OCI-LY7 (cell line): ENCODE results near the gene TOMM5. TPM values are rescaled to one million over a fixed set of nuclear protein-coding genes. Genes with fewer than 3 reads are reported as not detected.

Experiments used
- BruUV-seq: library from RNA; stranded (reverse); fragments of 400-500 nt; replicated peaks from 2 replicates; lab custom pipeline; 2021; lab: Mats Ljungman, UMichigan
- CTCF ChIA-PET: fragments of 300-600 bp; sonication (Branson Sonifier 250); formaldehyde crosslinking; loops from one replicate; lab custom pipeline; 2022; ENCODE audit warnings: antibody characterized with exemption; ENCODE audit not compliant: unreplicated experiment; lab: Charles Lee
- POLR2A ChIA-PET: fragments of 300-600 bp; sonication (Branson Sonifier 250); formaldehyde crosslinking; loops from one replicate; lab custom pipeline; 2022; ENCODE audit warnings: antibody characterized with exemption; lab: Charles Lee
- DNase-seq: peaks from one replicate; pipeline ENCODE4 v3.0.0-alpha.2; 2015; ENCODE audit warnings: low spot score
- H2AFZ ChIP-seq: fragments of 200-600 bp; sonication (generic), shearing (Covaris generic); 2 replicates; pipeline ENCODE4 v1.6.1; 2014; ENCODE audit warnings: mild to moderate bottlenecking, antibody characterized with exemption, low read length, moderate library complexity
- H3K27ac ChIP-seq: fragments of 200-600 bp; sonication (generic); 2 replicates; pipeline ENCODE4 v1.5.1; 2014; ENCODE audit warnings: mixed run types, low read depth, mild to moderate bottlenecking, moderate library complexity, low read length, inconsistent platforms; ENCODE audit not compliant: poor library complexity, severe bottlenecking
- H3K36me3 ChIP-seq: fragments of 200-600 bp; sonication (generic); 2 replicates; pipeline ENCODE4 v1.6.1; 2014; ENCODE audit warnings: mild to moderate bottlenecking, antibody characterized with exemption, low read length, moderate library complexity, mixed read lengths; ENCODE audit not compliant: insufficient read depth
- H3K4me1 ChIP-seq: fragments of 200-600 bp; sonication (generic); 2 replicates; pipeline ENCODE4 v1.5.1; 2014; ENCODE audit warnings: mild to moderate bottlenecking, low read length; ENCODE audit not compliant: insufficient read depth, poor library complexity, severe bottlenecking
- H3K4me2 ChIP-seq: fragments of 200-600 bp; sonication (generic); 2 replicates; pipeline ENCODE4 v1.6.1; 2014; ENCODE audit warnings: mild to moderate bottlenecking, low read length
- H3K4me3 ChIP-seq: fragments of 200-600 bp; sonication (generic); 2 replicates; pipeline ENCODE4 v1.5.1; 2014; ENCODE audit warnings: mild to moderate bottlenecking, low read depth, low read length; ENCODE audit not compliant: poor library complexity, severe bottlenecking
- H3K79me2 ChIP-seq: fragments of 200-600 bp; sonication (generic); 2 replicates; pipeline ENCODE4 v1.6.1; 2016; ENCODE audit warnings: low read depth, mild to moderate bottlenecking, low read length, moderate library complexity, mixed read lengths; ENCODE audit not compliant: insufficient read depth
- H3K9me2 ChIP-seq: fragments of 200-600 bp; sonication (generic); 2 replicates; pipeline ENCODE4 v1.6.1; 2016; ENCODE audit warnings: mild to moderate bottlenecking, low read length, mixed read lengths; ENCODE audit not compliant: insufficient read depth
- H3K9me3 ChIP-seq: fragments of 200-600 bp; sonication (generic); 2 replicates; pipeline ENCODE4 v1.6.1; 2014; ENCODE audit warnings: mild to moderate bottlenecking, mixed run types, low read length, mixed read lengths
- H4K20me1 ChIP-seq: fragments of 200-600 bp; sonication (generic); 2 replicates; pipeline ENCODE4 v1.6.1; 2014; ENCODE audit warnings: mild to moderate bottlenecking, antibody characterized with exemption, low read length, moderate library complexity, mixed read lengths; ENCODE audit not compliant: insufficient read depth
- EZH2phosphoT487 ChIP-seq: fragments of 200-600 bp; sonication (generic); IDR thresholded peaks from 2 replicates; pipeline ENCODE4 v1.6.1; 2018; ENCODE audit warnings: low read depth, borderline replicate concordance, mild to moderate bottlenecking, mixed run types, antibody characterized with exemption, low read length, moderate library complexity, mixed read lengths
- intact Hi-C: fragments of 100-400 bp; cut with micrococcal nuclease; formaldehyde crosslinking; loops from one replicate; pipeline ENCODE4 v1.10.0; 2022; ENCODE audit not compliant: unreplicated experiment
- total RNA-seq, 2 experiments: library from RNA; depleted of rRNA in 1 of 2; stranded (reverse); fragments of >200 nt in 1 of 2; shearing (Covaris generic) in 1 of 2; gene quantifications; 2 replicates each; pipeline ENCODE4 v1.2.3, GENCODE V29; 2014 to 2022
- TF ChIP-seq, protein P1 (sequence below): fragments of 200-600 bp; sonication (generic); conservative IDR thresholded peaks from 2 replicates; pipeline ENCODE4 v1.5.1; 2014; ENCODE audit warnings: mild to moderate bottlenecking, antibody characterized with exemption, low read length, moderate library complexity, mixed read lengths

Gene TOMM5
- total RNA-seq, 2 experiments from 2014 or later, result 132 to 215 TPM

DNA sequence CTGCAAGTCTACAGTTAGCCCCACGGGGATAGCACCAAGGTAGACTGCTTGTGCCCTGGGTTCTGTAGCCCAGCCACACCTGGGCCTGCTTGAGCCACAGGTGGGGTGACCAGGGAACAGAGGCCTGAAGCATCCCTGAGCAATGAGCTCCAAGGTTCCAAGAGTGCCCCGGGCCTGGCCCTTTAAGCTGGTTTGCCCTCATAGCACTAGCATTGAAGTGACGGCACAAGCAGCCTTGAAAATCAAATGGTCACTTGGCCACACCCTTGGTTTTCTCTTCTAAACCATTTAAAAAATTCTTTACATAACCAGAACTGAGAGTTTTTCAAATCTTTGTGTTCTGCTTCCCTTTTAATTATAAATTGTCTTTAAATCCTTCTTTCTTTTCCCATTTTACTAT is 40.9 kb downstream of the TOMM5 start:
- Histone ChIP-seq H3K9me2 (no peaks in the 10 kb centered on the region), H3K79me2 (no peaks in the 10 kb centered on the region), H2AFZ (no peak overlapping the region), H4K20me1 (no peaks in the 10 kb centered on the region; the same call in 1 of the 2 replicates), H3K4me3 (no peak overlapping the region), H3K4me2 (no peak overlapping the region), H3K36me3 (0 out of 2 replicates have a peak, but pooled peaks cover under 1% of the 10 kb centered on the region), H3K4me1 (no peaks in the 10 kb centered on the region), H3K9me3 (no peaks in the 10 kb centered on the region), H3K27ac (no peak overlapping the region)
- CTCF ChIA-PET, result no interaction called here
- POLR2A ChIA-PET, result no interaction called here
- BruUV-seq, result no TSS peak
- intact Hi-C loops, result no loop called here
- DNase-seq, result no peak
- TF ChIP-seq, protein P1, sequence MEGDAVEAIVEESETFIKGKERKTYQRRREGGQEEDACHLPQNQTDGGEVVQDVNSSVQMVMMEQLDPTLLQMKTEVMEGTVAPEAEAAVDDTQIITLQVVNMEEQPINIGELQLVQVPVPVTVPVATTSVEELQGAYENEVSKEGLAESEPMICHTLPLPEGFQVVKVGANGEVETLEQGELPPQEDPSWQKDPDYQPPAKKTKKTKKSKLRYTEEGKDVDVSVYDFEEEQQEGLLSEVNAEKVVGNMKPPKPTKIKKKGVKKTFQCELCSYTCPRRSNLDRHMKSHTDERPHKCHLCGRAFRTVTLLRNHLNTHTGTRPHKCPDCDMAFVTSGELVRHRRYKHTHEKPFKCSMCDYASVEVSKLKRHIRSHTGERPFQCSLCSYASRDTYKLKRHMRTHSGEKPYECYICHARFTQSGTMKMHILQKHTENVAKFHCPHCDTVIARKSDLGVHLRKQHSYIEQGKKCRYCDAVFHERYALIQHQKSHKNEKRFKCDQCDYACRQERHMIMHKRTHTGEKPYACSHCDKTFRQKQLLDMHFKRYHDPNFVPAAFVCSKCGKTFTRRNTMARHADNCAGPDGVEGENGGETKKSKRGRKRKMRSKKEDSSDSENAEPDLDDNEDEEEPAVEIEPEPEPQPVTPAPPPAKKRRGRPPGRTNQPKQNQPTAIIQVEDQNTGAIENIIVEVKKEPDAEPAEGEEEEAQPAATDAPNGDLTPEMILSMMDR, result no peak
- TF ChIP-seq EZH2phosphoT487, result no peak

DNA sequence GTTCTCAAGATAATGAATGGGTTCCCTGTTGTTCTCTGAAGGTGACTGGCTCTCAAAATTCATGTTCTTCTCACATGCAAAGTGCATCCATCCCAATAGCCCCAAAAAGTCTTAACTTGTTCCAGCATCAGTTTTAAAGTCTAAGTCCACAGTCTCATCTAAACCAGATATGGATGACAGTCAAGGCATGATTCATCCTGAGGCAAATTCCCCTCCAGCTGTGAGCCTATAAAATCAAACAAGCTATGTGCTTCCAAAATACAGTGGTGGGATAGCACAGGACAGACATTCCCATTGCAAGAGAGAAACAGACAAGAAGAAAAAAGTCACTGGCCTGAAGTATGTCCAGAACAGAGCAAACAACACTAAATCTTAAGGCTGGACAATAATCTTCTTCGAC is 41.6 kb downstream of the TOMM5 start:
- no peak overlapping the region for H3K4me2 ChIP-seq
- H3K27ac ChIP-seq, result no peak overlapping the region
- 0 out of 2 replicates have a peak, but pooled peaks cover 5% of the 10 kb centered on the region for H3K36me3 ChIP-seq
- no peaks in the 10 kb centered on the region for H3K79me2 ChIP-seq
- no peaks in the 10 kb centered on the region for H3K9me2 ChIP-seq
- H3K4me3 ChIP-seq, result no peak overlapping the region
- H3K4me1 ChIP-seq, result no peaks in the 10 kb centered on the region
- intact Hi-C loops, result no loop called here
- ChIA-PET POLR2A (no interaction called here), CTCF (no interaction called here)
- no peaks in the 10 kb centered on the region; the same call in 1 of the 2 replicates for H4K20me1 ChIP-seq
- no TSS peak for BruUV-seq
- H2AFZ ChIP-seq, result no peak overlapping the region
- H3K9me3 ChIP-seq, result no peaks in the 10 kb centered on the region
- DNase-seq, result no peak
- TF ChIP-seq, protein P1, result no peak

DNA sequence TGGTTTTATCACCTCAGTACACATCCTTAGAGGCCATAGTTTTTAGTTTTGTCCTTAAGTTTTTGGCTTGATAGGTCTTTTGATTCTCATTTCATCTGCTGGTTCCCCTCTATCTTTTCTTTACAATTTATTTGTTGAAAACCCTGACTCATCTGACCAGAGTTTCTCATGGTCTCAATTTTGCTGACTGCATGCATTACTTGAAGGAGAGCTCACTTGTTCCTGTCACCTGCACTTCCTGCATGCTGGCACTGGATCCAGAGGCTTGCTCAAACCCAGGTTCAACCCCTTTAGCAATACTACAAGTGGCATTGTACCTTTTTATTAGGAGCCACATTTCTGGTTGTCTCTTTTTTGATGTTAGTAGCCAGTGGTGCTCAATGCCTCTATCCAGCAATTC is 42.9 kb downstream of the TOMM5 start:
- no peak for DNase-seq
- BruUV-seq, result no TSS peak
- Histone ChIP-seq H3K4me1 (no peaks in the 10 kb centered on the region), H3K79me2 (no peaks in the 10 kb centered on the region), H2AFZ (no peak overlapping the region), H3K9me2 (no peaks in the 10 kb centered on the region), H3K27ac (no peak overlapping the region), H3K4me3 (no peak overlapping the region), H3K9me3 (no peaks in the 10 kb centered on the region), H3K36me3 (0 out of 2 replicates have a peak, but pooled peaks cover 5% of the 10 kb centered on the region), H4K20me1 (no peaks in the 10 kb centered on the region; the same call in 1 of the 2 replicates), H3K4me2 (no peak overlapping the region)
- TF ChIP-seq EZH2phosphoT487, result no peak
- TF ChIP-seq, protein P1, result no peak
- intact Hi-C loops, result no loop called here
- POLR2A ChIA-PET, result interaction anchor here (0.6 to 1.2 kb wide), 4 partner anchors 34 to 154 kb away, joined by 3 to 4 read pairs (median 3); no protein-coding TSS in a partner anchor
- CTCF ChIA-PET, result no interaction called here
